Mucosa of stomach (tissue), 1 donor: Measurements from ENCODE around the gene C1R.

Experiments used
- H3K27me3 ChIP-seq: one replicate; pipeline ENCODE4 v1.7.0; 2013; ENCODE audit warnings: mild to moderate bottlenecking, low read length; ENCODE audit not compliant: control insufficient read depth, insufficient read depth
- H3K36me3 ChIP-seq: one replicate; pipeline ENCODE4 v1.7.0; 2013; ENCODE audit warnings: low read length; ENCODE audit not compliant: control insufficient read depth, insufficient read depth
- H3K4me1 ChIP-seq: one replicate; pipeline ENCODE4 v1.7.0; 2013; ENCODE audit warnings: mild to moderate bottlenecking, low read length; ENCODE audit not compliant: control insufficient read depth, insufficient read depth
- H3K4me3 ChIP-seq: one replicate; pipeline ENCODE4 v1.7.0; 2013; ENCODE audit warnings: low read length
- H3K9ac ChIP-seq: one replicate; pipeline ENCODE4 v1.7.0; 2013; ENCODE audit warnings: mild to moderate bottlenecking, low read length, moderate library complexity
- H3K9me3 ChIP-seq: one replicate; pipeline ENCODE4 v1.7.0; 2013; ENCODE audit warnings: mild to moderate bottlenecking, low read length, moderate library complexity; ENCODE audit not compliant: control insufficient read depth
- donor health status: Pancreatic carcinoma.

Gene C1R

DNA sequence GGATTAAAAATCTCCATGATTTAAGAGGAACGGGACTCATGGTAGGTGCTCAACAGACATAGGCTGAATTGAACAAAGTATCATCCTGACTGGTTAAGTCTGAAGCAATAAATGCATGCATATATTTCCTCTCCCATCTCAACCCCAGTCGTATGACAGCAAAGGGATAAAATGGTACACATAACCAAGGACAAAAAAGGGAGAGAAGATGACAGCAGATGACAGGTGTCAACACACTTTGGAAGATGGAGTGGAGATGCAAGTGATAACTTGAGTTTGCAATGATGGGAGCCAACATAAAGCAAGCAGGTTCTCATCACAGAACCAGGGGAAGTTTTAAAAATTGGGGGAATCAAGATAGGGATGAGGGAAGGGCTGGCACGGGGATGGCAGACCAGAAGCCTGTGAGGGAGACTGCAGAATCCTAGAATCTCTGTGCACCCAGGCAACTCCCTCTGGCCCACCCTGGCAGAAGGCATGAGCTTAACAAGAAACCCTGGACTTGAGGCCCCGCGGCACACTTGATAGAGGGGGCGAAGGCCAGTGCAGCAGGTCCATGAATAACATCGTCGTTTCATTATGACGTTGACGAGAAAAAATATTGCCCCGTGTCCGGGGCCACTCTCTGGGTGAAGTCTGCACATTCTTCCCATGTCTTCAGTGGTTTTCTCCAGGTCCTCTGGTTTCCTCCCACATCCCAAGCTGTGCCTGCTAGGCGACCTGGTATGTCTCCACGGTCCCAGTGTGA is 11.8 kb upstream of the C1R start:
- no peak overlapping the region for H3K4me3 ChIP-seq
- H3K9ac ChIP-seq: no peak overlapping the region
- no peaks in the 10 kb centered on the region for H3K36me3 ChIP-seq
- no peaks in the 10 kb centered on the region for H3K27me3 ChIP-seq
- H3K9me3 ChIP-seq: no peaks in the 10 kb centered on the region
- H3K4me1 ChIP-seq: no peaks in the 10 kb centered on the region

DNA sequence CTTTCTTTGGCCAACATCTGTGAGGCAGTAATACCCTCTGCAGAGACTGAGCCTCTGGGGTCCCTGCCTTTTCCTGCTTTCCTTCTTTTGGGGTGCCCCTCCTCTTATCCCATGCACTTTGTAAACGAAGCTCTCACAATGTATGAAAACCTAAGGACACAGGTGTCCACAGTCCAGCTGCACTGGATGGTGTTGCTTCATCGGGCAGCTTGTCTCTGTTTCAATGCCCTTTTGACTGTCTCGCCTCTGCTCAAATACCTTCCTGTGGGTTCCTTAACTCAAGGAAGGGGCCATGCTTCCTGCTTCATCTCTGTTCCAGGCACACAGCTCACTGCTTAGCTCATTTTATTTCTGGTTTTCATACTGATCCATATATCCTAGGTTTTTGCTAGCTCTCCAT is 10.3 kb upstream of the C1R start:
- H3K4me3 ChIP-seq: no peak overlapping the region
- H3K9ac ChIP-seq: no peak overlapping the region
- H3K27me3 ChIP-seq: no peaks in the 10 kb centered on the region
- H3K9me3 ChIP-seq: no peaks in the 10 kb centered on the region
- H3K36me3 ChIP-seq: no peaks in the 10 kb centered on the region
- H3K4me1 ChIP-seq: no peaks in the 10 kb centered on the region

DNA sequence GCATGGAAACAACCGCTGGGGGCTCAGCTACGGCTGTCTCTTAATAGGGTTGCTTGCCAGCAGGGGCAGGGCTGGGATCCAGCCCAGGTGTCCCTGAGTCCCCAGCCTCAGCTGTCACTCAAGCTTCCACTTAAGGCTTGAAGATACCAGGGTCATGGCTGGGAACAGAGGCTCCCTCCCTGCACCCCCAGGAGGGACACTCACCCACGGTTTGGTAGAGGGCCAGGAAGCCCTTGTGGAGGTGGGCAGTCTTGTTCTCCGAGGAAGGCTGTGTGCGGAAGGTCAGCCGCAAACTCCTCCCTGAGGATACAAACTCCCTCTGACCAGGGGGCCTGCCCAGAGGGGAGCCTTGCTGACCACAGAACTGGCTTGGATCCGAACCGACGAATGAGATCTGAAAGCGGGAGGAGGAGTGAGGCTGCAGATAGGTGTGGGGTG is 9.5 kb upstream of the C1R start:
- no peaks in the 10 kb centered on the region for H3K36me3 ChIP-seq
- no peaks in the 10 kb centered on the region for H3K4me1 ChIP-seq
- no peak overlapping the region for H3K9ac ChIP-seq
- H3K4me3 ChIP-seq: no peak overlapping the region
- no peaks in the 10 kb centered on the region for H3K27me3 ChIP-seq
- no peaks in the 10 kb centered on the region for H3K9me3 ChIP-seq

DNA sequence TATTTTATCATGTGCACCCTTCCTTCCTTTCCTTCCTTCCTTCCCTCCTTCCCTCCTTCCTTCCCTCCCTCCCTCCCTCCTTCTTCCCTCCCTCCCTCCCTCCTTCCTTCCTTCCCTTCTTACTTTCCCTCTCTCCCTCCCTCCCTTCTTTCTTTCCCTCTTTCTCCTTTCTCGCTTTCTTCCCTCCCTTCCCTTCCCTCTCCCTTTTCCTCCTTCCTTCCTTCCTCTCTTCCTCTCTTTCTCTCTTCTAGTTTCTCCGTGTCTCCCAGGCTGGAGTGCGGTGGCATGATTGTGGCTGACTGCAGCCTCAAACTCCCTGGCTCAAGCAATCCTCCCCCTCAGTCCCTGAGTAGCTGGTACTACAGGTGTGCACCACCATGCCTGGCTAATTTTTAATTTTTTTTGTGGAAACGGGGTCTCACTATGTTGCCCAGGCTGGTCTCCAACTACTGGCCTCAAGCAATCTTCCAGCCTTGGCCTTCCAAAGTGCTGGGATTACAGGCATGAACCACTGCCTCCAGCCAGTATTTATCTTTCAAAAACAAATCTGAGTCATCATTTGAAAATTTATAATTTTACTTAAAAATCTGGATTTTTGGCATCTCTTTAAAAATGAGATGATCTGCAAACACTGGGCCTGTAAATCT is 8.9 kb upstream of the C1R start:
- Histone ChIP-seq H3K4me1 (no peaks in the 10 kb centered on the region), H3K9me3 (no peaks in the 10 kb centered on the region), H3K4me3 (no peak overlapping the region), H3K36me3 (no peaks in the 10 kb centered on the region), H3K27me3 (no peaks in the 10 kb centered on the region), H3K9ac (no peak overlapping the region)

DNA sequence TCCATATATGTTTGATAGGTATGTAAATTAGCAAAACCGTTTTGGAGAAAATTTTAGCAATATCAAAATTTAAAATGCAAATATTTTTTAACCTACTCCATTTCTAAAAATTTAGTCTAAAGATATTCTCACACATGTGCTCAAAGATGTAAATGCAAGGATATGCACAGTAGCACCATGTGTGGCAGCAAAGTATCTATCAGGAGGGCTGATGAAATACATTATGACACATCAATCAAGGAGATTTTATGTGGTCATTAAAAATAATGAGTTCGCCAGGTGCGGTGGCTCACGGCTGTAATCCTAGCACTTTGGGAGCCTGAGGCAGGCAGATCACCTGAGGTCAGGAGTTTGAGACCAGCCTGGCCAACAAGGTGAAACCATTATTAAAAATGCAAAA is 8.0 kb upstream of the C1R start:
- Histone ChIP-seq H3K27me3 (no peaks in the 10 kb centered on the region), H3K9ac (no peak overlapping the region), H3K36me3 (no peaks in the 10 kb centered on the region), H3K4me3 (no peak overlapping the region), H3K9me3 (no peaks in the 10 kb centered on the region), H3K4me1 (no peaks in the 10 kb centered on the region)

DNA sequence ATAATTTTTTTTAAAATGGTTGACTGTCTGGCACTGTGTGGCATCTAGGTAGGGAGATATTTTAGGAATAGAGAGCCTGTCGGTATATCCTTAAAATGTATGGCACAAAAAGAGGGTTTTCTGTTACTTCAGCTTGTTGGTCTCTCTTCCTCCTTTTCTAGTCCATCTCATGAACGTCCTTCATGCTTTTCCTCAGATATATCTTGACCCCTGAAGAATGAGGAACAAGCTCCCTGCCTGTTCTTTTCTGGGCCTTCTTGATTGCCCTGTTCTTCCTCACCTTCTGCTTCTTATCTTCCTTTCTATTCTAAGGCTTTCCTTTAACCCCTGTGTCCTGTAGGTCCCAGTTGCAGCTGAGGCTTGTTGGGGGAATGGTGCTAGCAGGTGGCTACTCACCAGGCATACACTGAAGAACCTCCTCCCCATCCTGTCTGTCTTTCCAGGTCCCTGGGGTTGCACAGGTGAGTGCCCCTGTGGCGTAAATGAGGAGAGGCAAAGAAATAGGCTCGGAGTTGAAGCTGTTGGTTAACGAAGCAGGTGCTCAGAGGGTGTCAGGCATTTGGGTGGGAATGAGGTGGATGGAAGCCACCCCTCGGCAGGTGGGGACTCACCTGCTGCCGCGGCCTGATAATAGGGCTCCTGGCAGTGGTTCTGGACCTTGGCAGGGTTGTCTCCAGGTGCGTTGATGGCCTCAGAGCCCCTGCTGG is 7.2 kb upstream of the C1R start:
- no peak overlapping the region for H3K9ac ChIP-seq
- no peaks in the 10 kb centered on the region for H3K36me3 ChIP-seq
- H3K4me3 ChIP-seq: no peak overlapping the region
- H3K4me1 ChIP-seq: no peaks in the 10 kb centered on the region
- H3K9me3 ChIP-seq: no peaks in the 10 kb centered on the region
- H3K27me3 ChIP-seq: no peaks in the 10 kb centered on the region

DNA sequence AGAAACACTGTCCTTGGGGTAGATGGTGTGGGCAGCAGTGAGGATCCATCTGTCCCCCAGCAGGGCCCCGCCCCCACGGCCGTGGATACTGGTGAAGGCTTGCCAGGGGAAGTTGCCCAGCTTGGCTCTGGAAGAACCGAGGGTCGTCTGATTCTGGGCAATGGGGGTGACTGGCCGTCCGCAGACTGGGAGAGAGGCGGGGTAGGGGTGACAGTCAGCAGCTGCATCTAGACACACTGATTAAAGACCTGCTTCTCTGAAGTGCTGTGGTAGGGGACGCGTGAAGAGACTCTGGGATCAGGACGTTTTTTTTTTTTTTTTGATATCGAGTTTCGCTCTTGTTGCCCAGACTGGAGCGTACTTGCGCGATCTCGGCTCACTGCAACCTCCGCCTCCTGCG is 4.7 kb upstream of the C1R start:
- Histone ChIP-seq H3K36me3 (no peaks in the 10 kb centered on the region), H3K9ac (no peak overlapping the region), H3K4me1 (peaks cover 7% of the 10 kb centered on the region), H3K9me3 (no peaks in the 10 kb centered on the region), H3K4me3 (no peak overlapping the region), H3K27me3 (peaks cover 5% of the 10 kb centered on the region)

DNA sequence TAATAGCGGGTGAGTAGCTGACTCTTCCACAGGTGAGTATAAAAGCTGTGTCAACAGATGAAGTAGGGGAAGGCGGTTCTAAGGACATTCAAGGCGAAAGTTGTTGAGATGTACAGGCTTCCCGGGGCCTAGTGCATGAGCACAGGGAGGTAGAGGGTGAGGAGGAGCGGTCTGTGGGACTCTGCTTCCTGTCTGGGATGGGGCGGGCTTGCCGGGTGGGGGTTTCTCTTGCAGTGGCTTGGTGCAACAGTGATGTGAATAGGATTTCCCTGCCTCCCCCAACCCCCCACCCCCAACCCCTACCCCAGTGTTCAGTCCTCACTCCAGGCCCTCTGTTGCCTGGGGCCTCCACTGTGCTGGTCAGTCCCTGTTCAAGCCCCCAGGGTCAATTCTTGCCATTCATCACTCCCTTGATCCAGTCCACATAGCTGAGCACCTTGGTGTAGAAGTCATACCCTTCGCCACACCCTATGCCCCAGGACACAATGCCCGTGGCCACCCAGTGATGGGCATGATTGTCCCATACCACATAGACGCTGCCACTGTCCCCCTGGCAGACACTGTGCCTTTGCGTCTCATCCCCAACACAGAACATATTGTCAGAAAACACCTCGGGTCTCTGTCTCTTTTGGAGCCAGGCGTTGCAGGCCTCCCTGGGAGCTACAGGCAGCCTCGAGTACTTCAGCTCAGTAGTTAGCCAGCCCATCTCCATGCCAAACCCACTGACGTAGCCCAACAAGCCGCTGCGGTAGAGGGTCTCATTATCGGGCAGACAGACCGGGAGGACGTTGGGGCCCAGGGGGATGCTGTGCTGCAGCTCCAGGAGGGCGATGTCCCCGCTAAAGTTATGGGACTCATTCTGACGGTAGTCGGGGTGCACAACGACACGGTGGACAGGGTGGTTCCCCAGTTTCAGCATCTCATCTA is 4.0 kb upstream of the C1R start:
- H3K9ac ChIP-seq: no peak overlapping the region
- H3K4me3 ChIP-seq: no peak overlapping the region
- H3K27me3 ChIP-seq: peaks cover 5% of the 10 kb centered on the region
- H3K4me1 ChIP-seq: peaks cover 9% of the 10 kb centered on the region
- H3K36me3 ChIP-seq: no peaks in the 10 kb centered on the region
- H3K9me3 ChIP-seq: no peaks in the 10 kb centered on the region

DNA sequence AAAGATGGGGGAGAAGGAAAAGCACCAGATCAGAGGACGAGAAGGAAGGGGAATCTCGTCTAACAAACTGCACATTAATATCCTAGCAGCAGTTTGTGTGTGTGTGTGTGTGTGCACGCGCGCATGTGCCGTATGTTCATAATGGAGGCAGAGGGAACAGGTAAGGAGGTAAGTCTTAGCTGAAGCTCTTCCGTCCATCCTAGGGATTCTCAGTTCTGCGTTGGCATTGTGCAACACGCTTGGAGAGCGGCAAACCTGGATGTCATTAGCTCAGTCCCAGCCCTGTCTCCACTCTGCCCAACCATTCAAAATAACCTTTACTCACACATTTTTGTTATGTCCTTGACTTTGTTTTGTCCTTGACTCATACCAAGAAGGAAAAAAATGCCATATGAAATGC is 1.6 kb upstream of the C1R start:
- peaks cover 5% of the 10 kb centered on the region for H3K27me3 ChIP-seq
- no peak overlapping the region for H3K9ac ChIP-seq
- H3K36me3 ChIP-seq: no peaks in the 10 kb centered on the region
- peaks cover 9% of the 10 kb centered on the region for H3K4me1 ChIP-seq
- no peak overlapping the region for H3K4me3 ChIP-seq
- H3K9me3 ChIP-seq: no peaks in the 10 kb centered on the region

DNA sequence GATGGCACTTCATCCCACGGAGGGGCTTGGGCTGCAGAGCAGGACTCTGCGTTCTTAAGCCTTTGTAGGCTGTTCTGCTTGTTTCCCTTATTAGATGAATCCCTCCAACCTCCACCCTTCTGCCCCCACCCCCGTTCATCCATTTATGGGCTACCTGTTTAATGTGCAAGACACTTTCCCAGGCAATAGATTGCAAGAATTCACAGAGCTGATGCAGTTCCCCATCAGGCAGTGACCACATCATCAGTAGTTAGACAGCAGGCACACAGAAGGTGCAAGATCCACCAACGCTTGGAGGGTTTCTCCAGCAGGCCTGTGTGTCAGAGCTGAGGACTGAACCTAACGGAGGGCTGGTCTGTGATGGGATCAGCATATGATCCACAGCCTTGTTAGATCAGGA is 1.2 kb upstream of the C1R start:
- no peaks in the 10 kb centered on the region for H3K9me3 ChIP-seq
- H3K36me3 ChIP-seq: no peaks in the 10 kb centered on the region
- no peak overlapping the region for H3K4me3 ChIP-seq
- peaks cover 9% of the 10 kb centered on the region for H3K4me1 ChIP-seq
- peaks cover 5% of the 10 kb centered on the region for H3K27me3 ChIP-seq
- no peak overlapping the region for H3K9ac ChIP-seq

DNA sequence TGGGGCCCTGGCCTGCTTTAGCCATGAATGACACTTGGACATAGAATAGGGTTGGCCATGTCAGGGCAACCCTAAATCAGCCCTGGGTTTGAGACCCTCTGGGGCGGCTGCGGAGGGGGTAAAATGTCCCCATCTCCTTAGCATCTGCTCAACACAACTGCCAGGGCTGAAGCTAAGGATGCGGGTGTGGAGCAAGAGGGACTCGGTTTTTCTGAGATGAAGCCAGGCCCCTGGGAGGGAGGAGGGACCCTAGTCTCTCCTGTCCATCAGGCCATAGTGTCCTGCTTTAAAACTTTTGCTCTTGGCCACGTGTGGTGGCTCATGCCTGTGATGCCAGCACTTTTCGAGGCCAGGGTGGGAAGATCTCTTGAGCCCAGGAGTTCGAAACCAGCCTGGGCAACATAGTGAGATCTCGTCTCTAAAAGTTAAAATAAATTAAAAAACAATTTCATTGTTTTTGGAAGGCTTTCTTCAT is 778 bp upstream of the C1R start:
- Histone ChIP-seq H3K4me1 (peaks cover 9% of the 10 kb centered on the region), H3K4me3 (no peak overlapping the region), H3K9ac (peak overlapping the region; percentile 14), H3K36me3 (no peaks in the 10 kb centered on the region), H3K27me3 (peaks cover 5% of the 10 kb centered on the region), H3K9me3 (no peaks in the 10 kb centered on the region)
